Measurements from ENCODE around the gene PCSK7.

DNA sequence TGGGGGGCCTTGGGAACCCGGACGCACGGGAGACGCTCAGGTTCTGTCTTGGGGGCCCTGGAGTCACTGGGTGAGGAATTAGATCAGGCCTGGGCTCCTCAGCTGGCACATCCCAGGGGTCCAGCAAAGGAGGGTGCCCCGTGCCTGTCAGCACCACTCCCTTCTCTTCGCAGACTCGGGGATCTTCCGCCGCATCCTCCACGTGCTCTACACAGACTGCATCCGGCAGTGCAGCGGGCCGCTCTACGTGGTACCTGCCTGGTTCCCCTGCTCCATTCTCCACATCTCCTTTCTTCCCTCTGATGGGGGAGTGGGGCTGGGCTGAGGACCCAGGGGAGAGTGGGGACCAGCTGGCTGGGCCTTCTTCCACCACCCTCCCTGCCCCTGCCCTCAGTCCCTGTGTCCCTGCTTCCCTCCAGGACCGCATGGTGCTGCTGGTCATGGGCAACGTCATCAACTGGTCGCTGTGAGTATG, 39.4 kb downstream of the PCSK7 start:
- no peak for TF ChIP-seq ZFX (IDR thresholded peaks at IDR 0.05)
- TF ChIP-seq, protein P1, sequence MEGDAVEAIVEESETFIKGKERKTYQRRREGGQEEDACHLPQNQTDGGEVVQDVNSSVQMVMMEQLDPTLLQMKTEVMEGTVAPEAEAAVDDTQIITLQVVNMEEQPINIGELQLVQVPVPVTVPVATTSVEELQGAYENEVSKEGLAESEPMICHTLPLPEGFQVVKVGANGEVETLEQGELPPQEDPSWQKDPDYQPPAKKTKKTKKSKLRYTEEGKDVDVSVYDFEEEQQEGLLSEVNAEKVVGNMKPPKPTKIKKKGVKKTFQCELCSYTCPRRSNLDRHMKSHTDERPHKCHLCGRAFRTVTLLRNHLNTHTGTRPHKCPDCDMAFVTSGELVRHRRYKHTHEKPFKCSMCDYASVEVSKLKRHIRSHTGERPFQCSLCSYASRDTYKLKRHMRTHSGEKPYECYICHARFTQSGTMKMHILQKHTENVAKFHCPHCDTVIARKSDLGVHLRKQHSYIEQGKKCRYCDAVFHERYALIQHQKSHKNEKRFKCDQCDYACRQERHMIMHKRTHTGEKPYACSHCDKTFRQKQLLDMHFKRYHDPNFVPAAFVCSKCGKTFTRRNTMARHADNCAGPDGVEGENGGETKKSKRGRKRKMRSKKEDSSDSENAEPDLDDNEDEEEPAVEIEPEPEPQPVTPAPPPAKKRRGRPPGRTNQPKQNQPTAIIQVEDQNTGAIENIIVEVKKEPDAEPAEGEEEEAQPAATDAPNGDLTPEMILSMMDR (conservative IDR thresholded peaks at IDR 0.05) = no peak
